ENCODE measurements around the gene FTCD.
"Not testable (repeated sequence)": the region's sequence is repeated elsewhere in the genome, so short reads cannot be mapped to it uniquely, and the experiment has no call there.

FTCD gene

GRCh38 chr21:46113497-46114176 is 41.7 kb downstream of the FTCD start:
- no peak for DNase-seq (ENCODE audit: low read depth in 4 of 4, low spot score in 1 of 4)

GRCh38 chr21:46112725-46113215 is 42.6 kb downstream of the FTCD start:
- no peak for DNase-seq (ENCODE audit: low read depth in 4 of 4, low spot score in 1 of 4)

- DNase-seq (ENCODE audit: low read depth in 4 of 4, low spot score in 1 of 4) = no peak
These were observed 43.3 kb downstream of the FTCD start for GRCh38 chr21:46111857-46112724.

GRCh38 chr21:46111193-46111571 is 44.2 kb downstream of the FTCD start:
- DNase-seq (ENCODE audit: low read depth in 4 of 4, low spot score in 1 of 4) = no peak

GRCh38 chr21:46110499-46111192 is 44.7 kb downstream of the FTCD start:
- DNase-seq (ENCODE audit: low read depth in 4 of 4, low spot score in 1 of 4) = no peak

- DNase-seq (ENCODE audit: low read depth in 4 of 4, low spot score in 1 of 4) = no peak
These were observed 45.8 kb downstream of the FTCD start for GRCh38 chr21:46109313-46110221.

GRCh38 chr21:46108827-46109312 is 46.5 kb downstream of the FTCD start:
- no peak for DNase-seq (ENCODE audit: low read depth in 4 of 4, low spot score in 1 of 4)

GRCh38 chr21:46107376-46107775 is 48.0 kb downstream of the FTCD start:
- DNase-seq (ENCODE audit: low read depth in 4 of 4, low spot score in 1 of 4) = not testable (repeated sequence)

GRCh38 chr21:46104104-46104503 is 51.3 kb downstream of the FTCD start:
- no peak for DNase-seq (ENCODE audit: low read depth in 4 of 4, low spot score in 1 of 4)

- DNase-seq (ENCODE audit: low read depth in 4 of 4, low spot score in 1 of 4) = no peak
These were observed 54.5 kb downstream of the FTCD start for GRCh38 chr21:46100906-46101305.

GRCh38 chr21:46100426-46100825 is 55.0 kb downstream of the FTCD start:
- DNase-seq (ENCODE audit: low read depth in 4 of 4, low spot score in 1 of 4) = no peak

- DNase-seq (ENCODE audit: low read depth in 4 of 4, low spot score in 1 of 4) = no peak
These were observed 55.4 kb downstream of the FTCD start for GRCh38 chr21:46100020-46100419.

- DNase-seq (ENCODE audit: low read depth in 4 of 4, low spot score in 1 of 4) = no peak
These were observed 55.9 kb downstream of the FTCD start for GRCh38 chr21:46099476-46099875.

- no peak for DNase-seq (ENCODE audit: low read depth in 4 of 4, low spot score in 1 of 4)
These were observed 56.9 kb downstream of the FTCD start for GRCh38 chr21:46098303-46099141.

- DNase-seq (ENCODE audit: low read depth in 4 of 4, low spot score in 1 of 4) = peak; percentile 9 to 36 (median 28)
These were observed 57.8 kb downstream of the FTCD start, which contains the start of gene COL6A2 for GRCh38 chr21:46097336-46098293. Gene COL6A2 (plus strand): TSS chr21:46098112.

- no peak for DNase-seq (ENCODE audit: low read depth in 4 of 4, low spot score in 1 of 4)
These were observed 58.6 kb downstream of the FTCD start for GRCh38 chr21:46096596-46097335.

- DNase-seq (ENCODE audit: low read depth in 4 of 4, low spot score in 1 of 4) = no peak
These were observed 59.4 kb downstream of the FTCD start for GRCh38 chr21:46095814-46096595.
